ENCODE measurements around the gene RAD51B.

RAD51B gene

GRCh38 chr14:67892466-67893100, 73.0 kb downstream of the RAD51B start:
- DNase-seq (ENCODE audit: low read depth in 4 of 4, low spot score in 1 of 4): no peak

DNA sequence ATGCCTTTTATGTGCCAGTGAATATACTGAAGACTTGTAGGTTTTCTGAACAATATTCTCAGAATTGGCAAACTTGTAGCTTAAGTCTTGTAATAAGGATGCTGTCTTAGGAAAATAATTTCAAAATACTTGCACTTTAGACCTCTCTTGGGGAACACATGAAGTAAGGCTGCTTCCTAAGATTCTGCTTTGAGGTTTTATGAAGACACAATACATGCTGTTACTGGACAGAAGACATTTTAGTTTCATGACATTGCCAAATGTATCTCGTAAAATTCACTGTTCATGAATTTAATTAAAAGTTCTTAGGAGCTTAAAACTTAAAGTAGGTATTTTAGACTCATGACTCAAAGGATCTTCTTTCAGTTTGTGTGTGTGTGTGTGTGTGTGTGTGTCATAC, 80.7 kb downstream of the RAD51B start:
- DNase-seq (ENCODE audit: low read depth in 4 of 4, low spot score in 1 of 4): no peak

DNA sequence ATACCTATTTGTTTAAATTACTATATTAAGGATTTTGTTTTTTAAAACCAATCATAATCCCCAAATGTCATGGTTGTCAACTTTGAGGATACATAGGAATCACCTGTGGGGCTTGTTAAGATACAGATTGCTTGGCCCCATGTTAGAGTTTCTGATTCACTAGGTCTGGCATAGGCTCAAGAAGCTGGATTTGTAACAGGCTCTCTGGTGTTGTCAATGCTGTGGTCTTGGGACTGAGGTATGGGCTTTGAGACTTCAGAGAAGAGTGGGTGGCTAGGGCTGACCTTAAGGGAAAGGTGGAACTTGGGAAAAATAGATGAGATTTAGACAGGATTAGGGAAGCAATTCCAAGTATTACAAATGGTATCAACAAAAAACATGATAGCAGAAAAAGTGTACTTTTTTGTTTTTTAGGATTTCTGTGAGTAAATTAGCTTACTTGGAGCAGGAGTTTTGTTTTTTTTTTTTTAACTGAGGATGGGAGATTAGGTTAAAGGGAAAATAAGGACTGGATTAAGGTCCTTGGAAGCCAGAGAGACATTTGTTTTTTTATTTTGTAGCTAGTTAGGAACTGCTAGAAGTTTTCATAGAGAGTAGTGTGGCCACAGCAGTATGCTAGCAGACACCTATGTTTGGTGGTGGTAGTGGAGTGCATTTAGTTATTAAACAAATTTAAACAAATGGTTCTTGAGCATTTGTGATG, 88.6 kb downstream of the RAD51B start:
- DNase-seq (ENCODE audit: low read depth in 4 of 4, low spot score in 1 of 4): no peak

DNA sequence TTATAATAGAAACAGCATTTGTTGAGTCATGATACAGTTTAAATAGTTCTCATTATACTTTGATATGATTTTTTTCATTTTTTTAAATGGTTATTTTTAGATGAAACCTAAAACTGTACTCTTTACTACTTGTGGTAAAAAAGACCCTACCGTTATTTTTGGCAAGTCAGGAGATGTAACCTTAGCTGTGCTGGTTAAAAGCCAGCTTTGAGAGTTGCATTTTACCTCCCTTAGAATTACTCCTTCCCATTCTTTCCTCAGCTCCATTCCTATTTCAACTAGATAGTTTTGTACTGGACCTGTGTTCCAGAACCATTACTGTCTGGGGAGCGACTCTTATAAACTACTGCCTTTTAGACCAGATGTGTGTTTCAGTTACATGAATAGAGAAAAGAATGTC, 92.0 kb downstream of the RAD51B start:
- no peak for DNase-seq (ENCODE audit: low read depth in 4 of 4, low spot score in 1 of 4)

DNA sequence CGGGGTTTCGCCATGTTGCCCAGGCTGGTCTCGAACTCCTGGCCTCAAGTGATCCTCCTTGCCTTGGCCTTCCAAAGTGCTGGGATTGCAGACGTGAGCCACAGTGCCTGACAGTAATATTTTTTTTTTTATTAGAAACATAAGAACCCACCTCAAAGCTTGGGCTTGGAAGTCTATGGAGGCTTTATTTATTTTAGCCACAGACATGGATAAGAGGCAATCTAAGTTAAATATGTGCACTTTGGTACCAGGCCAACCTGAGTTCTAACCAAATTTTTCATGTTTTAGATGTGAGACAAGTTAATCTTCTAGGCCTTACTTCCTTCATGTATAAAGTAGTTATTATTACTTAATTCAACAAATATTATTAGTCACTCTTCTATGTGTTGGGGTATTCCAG, 96.9 kb downstream of the RAD51B start:
- DNase-seq (ENCODE audit: low read depth in 4 of 4, low spot score in 1 of 4): no peak

DNA sequence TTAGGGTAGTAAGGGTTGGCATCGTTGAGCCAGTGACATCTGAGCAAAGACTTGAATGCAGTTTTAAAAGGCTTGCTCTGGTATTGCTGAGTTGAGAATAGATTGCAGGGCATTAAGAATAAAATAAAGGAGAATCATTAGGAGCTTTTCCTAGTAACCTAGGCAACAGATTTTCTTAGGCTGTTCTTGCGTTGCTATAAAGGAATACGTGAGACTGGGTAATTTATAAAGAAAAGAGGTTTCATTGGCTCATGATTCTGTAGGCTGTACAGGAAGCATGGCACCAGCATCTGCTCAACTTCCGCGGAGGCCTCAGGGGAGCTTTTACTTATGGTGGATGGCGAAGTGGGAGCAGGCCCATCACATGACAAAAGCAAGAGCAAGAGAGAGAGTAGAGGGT, 97.4 kb downstream of the RAD51B start:
- no peak for DNase-seq (ENCODE audit: low read depth in 4 of 4, low spot score in 1 of 4)

DNA sequence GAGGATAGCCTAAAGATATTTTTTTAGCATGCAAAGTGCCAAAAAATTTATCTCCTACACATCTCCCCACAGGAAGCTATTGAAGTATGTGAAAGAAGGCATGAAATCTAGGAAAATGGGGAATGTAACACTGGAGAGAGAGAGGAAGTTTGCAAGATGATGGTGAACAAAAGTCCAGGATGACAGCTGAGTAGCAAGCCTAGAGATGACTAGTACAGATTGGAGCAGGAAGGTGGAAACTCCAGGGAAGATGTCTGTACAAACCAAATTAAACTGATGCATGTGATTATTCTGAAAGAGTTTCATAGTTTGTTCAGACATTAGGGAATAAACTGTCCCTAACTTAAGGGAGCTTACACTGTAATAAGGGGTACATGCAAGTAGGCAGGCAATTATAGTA, 99.3 kb downstream of the RAD51B start:
- DNase-seq (ENCODE audit: low read depth in 4 of 4, low spot score in 1 of 4): no peak

DNA sequence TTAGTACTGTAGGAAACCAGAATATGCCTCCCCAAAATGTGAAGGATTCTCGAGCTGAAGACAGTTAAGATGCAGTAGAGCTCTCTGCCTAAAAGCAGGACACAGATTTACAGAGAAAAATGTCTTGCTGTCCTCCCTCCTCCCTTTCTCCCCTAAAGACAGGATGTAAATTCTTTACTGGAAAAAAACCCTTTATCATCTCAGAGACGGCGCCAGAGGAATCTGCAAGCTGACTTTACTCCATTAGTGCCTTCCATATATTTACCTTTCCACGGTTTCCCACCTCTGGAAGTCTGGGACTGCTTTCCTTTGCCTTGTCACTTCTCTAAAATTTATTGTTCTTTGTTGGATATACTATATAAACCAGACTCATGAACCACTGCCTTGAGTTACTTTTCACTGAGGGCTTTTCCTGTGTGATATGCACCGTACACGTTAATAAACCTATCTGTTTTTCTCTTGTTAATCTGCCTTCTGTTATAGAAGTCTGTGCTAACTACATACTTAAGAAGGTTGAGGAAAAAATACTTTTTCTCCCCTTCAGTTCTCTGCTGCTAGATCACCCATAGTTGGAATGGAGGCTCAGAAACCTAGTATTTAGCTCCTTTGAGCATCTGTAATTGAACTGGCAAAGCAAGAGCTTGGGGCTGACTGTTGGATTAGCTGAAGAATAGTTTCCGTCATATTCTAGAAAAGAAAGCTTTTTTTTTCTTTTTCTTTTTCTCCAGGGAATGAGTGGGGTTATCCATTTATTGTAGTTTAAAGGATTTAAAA, 99.9 kb downstream of the RAD51B start:
- DNase-seq (ENCODE audit: low read depth in 4 of 4, low spot score in 1 of 4): no peak

- DNase-seq (ENCODE audit: low read depth in 4 of 4, low spot score in 1 of 4): no peak
Observed at GRCh38 chr14:67926821-67927220, 107.2 kb downstream of the RAD51B start.

GRCh38 chr14:67927244-67927643, 107.7 kb downstream of the RAD51B start:
- DNase-seq (ENCODE audit: low read depth in 4 of 4, low spot score in 1 of 4): no peak

DNA sequence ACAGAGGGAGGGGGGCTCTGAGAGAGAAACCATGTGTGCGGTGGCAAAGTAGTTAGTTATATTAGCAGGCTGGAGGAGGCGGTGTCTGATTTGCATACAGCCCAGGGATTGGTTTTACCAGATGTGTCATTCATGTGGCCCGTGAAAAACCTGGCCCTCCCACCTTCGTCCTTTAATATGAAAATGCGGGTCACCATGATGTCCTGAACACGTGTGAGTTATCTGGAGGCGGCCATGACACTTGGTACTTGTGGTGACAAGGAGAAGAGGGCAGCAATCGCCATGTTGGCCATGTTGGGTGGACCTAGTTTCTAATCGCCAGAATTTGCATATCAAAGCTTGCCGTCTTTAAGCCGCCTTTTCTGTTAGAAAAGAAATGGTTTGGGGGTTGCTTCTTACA, 108.8 kb downstream of the RAD51B start:
- no peak for DNase-seq (ENCODE audit: low read depth in 4 of 4, low spot score in 1 of 4)

DNA sequence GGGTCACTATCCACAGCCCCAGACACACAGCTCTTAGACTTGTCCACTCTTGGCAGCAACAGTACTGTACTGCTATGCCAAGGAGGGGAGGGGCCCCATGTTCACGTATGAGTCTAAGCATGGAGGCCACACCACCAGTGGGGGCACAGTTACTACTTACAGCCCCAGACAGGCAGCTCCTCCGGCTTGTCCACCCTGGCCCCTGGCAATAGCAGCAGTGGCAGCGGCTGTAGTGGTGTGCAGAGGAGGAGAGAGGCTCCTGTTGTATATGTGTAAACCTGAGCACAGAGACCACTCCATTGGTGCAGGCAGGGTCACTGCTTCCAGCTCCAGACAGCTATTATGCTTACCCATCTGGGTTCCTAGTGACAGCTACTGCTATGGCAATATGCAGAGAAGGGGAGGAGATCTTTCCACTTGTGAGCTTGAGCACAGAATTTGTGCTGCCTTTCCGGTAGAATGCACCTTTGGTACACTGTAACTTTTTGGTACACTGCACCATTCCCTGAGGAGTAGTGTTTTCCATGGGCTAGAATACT, 113.2 kb downstream of the RAD51B start:
- no peak for DNase-seq (ENCODE audit: low read depth in 4 of 4, low spot score in 1 of 4)

- DNase-seq (ENCODE audit: low read depth in 4 of 4, low spot score in 1 of 4): no peak
Observed at GRCh38 chr14:67933266-67933665, 113.7 kb downstream of the RAD51B start.

DNA sequence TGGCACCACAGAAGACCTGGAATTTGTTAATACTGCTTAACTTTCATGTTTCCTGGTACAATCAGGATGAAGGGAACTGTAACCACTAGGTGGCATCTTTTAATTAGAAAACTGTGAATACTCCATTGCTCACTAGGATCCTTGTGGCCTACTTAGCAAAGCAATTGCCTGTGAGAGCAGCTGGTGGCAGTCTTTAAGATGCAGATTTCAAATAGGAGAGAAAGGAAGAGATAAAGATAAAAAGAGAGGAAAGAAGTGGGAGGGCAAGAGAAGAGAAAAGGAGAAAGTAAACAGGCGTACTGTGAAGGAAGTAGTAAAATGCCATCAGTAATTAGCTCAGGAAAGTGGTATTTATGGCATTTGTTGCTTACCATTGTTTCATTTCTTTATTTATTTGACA, 114.5 kb downstream of the RAD51B start:
- DNase-seq (ENCODE audit: low read depth in 4 of 4, low spot score in 1 of 4): no peak

DNA sequence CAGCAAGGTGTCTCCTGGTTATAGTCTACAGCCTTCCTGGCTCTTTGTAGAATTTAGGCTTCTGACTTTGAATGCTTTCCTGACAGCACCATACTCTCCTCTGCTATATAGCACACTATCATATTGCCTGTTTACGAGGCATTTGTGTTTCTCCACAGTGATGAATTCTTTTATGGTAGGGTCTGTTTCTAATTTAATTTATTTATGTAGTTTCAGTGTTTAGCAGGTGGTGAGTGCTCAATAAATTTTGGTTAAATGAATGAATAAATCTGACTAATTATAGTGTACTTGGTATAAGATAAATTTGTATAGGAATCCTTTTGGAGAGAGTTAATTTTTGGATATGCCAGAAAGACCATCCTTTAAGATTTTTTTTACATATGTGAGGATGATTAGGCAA, 115.3 kb downstream of the RAD51B start:
- no peak for DNase-seq (ENCODE audit: low read depth in 4 of 4, low spot score in 1 of 4)

DNA sequence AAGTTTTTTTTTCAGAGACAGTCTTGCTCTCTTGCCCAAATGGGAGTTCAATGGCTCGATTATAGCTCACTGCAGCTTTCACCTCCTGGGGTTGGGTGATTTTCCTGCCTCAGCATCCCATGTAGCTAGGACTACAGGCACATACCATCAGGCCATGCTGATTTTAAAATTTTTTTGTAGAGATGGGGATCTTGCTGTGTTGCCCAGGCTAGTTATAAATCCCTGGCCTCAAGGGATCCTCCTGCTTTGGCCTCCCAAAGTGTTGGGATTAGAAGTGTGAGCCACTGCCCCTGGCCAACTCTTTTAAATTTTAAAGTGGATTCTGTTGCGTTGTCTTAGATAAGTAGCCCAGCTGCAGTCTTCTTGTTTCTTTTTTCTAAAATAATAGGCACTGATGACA, 115.8 kb downstream of the RAD51B start:
- no peak for DNase-seq (ENCODE audit: low read depth in 4 of 4, low spot score in 1 of 4)

DNA sequence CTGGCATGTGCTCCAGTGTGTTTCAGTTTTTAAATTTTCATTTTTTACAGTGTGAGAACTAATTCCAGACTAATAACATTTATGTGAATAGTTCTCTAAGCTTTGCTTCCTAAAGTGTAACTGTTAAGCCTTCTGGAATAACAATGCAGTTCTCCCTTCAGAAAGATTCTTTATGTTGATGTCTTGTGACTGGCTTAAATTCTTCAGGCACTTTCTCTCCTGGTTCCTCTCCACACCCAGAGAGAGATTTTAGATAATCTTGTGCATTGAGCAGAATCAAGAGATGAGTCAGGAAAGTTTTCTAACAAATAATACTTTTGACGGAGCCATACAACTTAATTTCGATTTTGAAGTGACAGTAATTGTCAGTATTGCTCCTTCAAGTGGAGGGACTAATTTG, 118.5 kb downstream of the RAD51B start:
- DNase-seq (ENCODE audit: low read depth in 4 of 4, low spot score in 1 of 4): no peak

- no peak for DNase-seq (ENCODE audit: low read depth in 4 of 4, low spot score in 1 of 4)
Observed at GRCh38 chr14:67940486-67941455, 121.2 kb downstream of the RAD51B start.

GRCh38 chr14:67941456-67942018, 122.0 kb downstream of the RAD51B start:
- no peak for DNase-seq (ENCODE audit: low read depth in 4 of 4, low spot score in 1 of 4)

- no peak for DNase-seq (ENCODE audit: low read depth in 4 of 4, low spot score in 1 of 4)
Observed at GRCh38 chr14:67942080-67942710, 122.6 kb downstream of the RAD51B start.

Data from stimulated activated CD4-positive, alpha-beta T cell treated with anti-CD3 and anti-CD28 coated beads, Interleukin-1b, Interleukin-23, amount 100 ng/mL, for 24 hours (primary cell).